HAP-1 (cell line): ENCODE measurements around the gene ETS2.
"Not testable (repeated sequence)": the region's sequence is repeated elsewhere in the genome, so short reads cannot be mapped to it uniquely, and the experiment has no call there.

Source experiments
- DNase-seq, 2 experiments: peaks; one replicate each; pipeline ENCODE4 v3.0.0-alpha.2; 2016 to 2020; ENCODE audit warnings: low spot score in 2 of 2
- H3K27me3 ChIP-seq: fragments of 250-450 bp; sonication (Bioruptor Pico); 2 replicates; pipeline ENCODE4 v1.5.1; 2020; ENCODE audit warnings: low read depth, mild to moderate bottlenecking, moderate library complexity
- H3K36me3 ChIP-seq: fragments of 250-450 bp; sonication (Bioruptor Pico); replicated peaks from 2 replicates; pipeline ENCODE4 v1.5.1; 2020; ENCODE audit warnings: mild to moderate bottlenecking
- H3K4me1 ChIP-seq: fragments of 250-450 bp; sonication (Bioruptor Pico); 2 replicates; pipeline ENCODE4 v1.5.1; 2020; ENCODE audit warnings: mild to moderate bottlenecking
- H3K4me3 ChIP-seq: fragments of 250-450 bp; sonication (Bioruptor Pico); 2 replicates; pipeline ENCODE4 v1.5.1; 2020; ENCODE audit warnings: mild to moderate bottlenecking, moderate library complexity
- H3K9me3 ChIP-seq: fragments of 250-450 bp; sonication (Bioruptor Pico); 2 replicates; pipeline ENCODE4 v1.5.1; 2020; ENCODE audit warnings: mild to moderate bottlenecking, moderate library complexity
- in situ Hi-C: fragments of 300-500 bp; cut with MboI; formaldehyde crosslinking; loops from 3 replicates; pipeline ENCODE4 v1.14.3; 2020; ENCODE audit warnings: low sequenced_read_pairs, inconsistent platforms, mixed read lengths

The ETS2 gene

DNA sequence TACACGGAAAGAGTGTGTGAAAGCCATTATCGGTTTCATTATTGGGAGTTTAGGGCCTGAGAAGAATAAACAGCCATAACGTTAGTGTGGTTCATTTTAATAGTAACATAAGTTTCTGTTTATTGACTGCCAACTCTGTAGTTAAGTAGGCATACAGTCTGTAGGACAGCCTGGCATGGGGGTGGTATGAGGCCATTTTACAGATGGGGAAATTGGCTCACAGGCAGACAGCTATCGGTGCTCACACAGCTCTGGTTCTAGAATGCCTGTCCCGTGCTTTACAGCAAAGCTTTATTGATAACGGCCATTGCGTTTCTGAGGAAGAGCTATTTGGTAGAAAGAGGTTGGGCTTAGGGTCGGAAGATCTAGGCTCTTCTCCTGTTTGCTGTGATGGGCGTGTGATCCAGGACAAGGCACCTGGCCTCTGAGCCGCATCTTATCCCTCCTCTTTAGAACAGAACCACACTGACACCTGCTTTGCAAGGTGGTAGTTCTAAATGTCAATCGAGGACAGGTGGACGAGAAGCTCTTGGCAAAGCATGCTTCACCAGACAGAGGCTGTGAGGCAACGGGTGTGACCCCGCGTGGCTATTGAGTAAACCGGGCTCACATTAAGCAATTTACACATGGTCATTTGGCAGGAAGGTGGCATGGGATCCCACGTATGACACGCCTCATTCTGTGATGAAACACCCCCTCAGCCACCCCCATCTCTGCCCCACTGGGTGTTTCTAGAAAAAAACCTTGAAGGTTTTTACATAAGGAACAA, 14.9 kb downstream of the ETS2 start:
- H3K36me3 ChIP-seq = peaks cover 88% of the 10 kb centered on the region
- no peaks in the 10 kb centered on the region for H3K27me3 ChIP-seq
- H3K4me3 ChIP-seq = no peak overlapping the region
- in situ Hi-C loops = loop anchor here (25.0 kb wide), 1 partner anchor 567 kb away; a partner anchor contains a TSS
- no peaks in the 10 kb centered on the region for H3K9me3 ChIP-seq
- H3K4me1 ChIP-seq = no peaks in the 10 kb centered on the region
- DNase-seq = no peak

DNA sequence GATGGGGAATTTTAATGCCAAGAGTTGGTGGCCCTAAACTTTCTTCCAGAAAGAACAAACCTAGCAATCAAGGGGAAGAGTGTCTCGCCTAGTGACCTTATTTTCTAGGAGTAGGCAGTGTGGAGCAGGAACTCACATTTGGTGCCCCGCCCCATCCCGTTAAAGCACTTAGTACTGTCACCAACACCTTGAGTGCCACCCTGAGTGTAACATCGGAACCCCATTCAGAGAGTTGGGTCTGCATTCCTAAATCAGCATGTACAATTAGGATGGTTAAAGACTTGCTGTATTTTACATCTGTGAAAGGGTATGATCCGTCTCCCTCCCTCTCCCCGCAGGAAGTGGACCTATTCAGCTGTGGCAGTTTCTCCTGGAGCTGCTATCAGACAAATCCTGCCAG, 15.5 kb downstream of the ETS2 start:
- peaks cover 85% of the 10 kb centered on the region for H3K36me3 ChIP-seq
- DNase-seq = no peak
- no peak overlapping the region for H3K4me3 ChIP-seq
- in situ Hi-C loops = loop anchor here (25.0 kb wide), 1 partner anchor 566 kb away; a partner anchor contains a TSS
- no peaks in the 10 kb centered on the region for H3K27me3 ChIP-seq
- H3K4me1 ChIP-seq = no peaks in the 10 kb centered on the region
- H3K9me3 ChIP-seq = no peaks in the 10 kb centered on the region

DNA sequence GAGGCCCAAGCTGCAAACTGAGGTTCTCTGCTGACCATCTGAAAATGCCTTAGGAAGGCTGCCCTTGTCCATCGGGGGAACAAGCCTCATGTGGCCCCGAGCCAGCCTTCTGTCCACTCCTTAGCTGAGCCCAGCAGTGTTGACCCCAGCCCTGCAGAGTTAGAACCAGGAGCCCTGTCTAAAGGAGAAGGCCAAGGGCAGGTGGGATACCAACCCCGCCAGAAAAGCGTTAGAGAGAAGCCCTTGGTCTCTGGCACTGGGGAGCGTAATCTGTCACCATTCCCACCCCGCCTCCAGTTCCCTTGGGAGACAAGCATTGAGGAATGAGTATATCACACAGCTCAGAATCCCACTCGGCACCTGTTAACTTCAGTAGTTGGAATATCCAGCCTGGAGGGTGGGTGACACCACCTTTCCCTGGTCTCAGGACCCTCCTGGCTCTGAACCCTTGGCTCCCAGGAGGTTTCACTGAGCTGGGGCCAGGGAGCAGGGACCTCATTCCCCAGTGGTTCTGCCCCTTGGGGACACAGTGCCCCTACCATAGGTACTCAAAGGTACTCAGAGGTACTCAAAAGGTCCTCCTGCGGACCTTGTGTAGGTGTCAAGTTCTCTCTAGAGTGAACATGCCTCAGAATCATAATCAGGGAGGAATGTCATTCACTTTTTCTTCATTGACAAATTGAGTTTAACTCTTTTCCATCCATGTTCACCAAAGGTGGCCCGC, 16.4 kb downstream of the ETS2 start:
- Histone ChIP-seq H3K36me3 (peaks cover 77% of the 10 kb centered on the region), H3K9me3 (no peaks in the 10 kb centered on the region), H3K4me3 (no peak overlapping the region), H3K4me1 (no peaks in the 10 kb centered on the region), H3K27me3 (no peaks in the 10 kb centered on the region)
- in situ Hi-C loops = loop anchor here (25.0 kb wide), 1 partner anchor 565 kb away; a partner anchor contains a TSS
- DNase-seq = no peak

DNA sequence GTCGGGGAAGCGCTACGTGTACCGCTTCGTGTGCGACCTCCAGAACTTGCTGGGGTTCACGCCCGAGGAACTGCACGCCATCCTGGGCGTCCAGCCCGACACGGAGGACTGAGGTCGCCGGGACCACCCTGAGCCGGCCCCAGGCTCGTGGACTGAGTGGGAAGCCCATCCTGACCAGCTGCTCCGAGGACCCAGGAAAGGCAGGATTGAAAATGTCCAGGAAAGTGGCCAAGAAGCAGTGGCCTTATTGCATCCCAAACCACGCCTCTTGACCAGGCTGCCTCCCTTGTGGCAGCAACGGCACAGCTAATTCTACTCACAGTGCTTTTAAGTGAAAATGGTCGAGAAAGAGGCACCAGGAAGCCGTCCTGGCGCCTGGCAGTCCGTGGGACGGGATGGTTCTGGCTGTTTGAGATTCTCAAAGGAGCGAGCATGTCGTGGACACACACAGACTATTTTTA, 17.1 kb downstream of the ETS2 start:
- Histone ChIP-seq H3K27me3 (no peaks in the 10 kb centered on the region), H3K9me3 (no peaks in the 10 kb centered on the region), H3K4me3 (no peak overlapping the region), H3K36me3 (peaks cover 70% of the 10 kb centered on the region), H3K4me1 (no peaks in the 10 kb centered on the region)
- in situ Hi-C loops = loop anchor here (25.0 kb wide), 1 partner anchor 564 kb away; a partner anchor contains a TSS
- DNase-seq = no peak

DNA sequence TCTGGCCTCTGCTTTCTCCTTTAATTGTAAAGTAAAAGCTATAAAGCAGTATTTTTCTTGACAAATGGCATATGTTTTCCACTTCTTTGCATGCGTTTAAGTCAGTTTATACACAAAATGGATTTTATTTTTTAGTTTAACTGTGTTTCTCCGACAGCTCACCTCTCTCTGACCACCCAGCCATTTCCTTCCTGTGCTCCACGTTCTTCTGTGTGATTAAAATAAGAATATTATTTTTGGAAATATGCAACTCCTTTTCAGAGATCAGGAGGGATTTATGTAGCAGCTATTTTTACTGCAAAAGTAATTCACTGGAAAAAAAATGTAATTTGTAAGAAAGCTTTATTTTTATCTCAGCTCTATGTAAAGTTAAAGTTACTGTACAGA, 18.0 kb downstream of the ETS2 start:
- Histone ChIP-seq H3K4me3 (no peak overlapping the region), H3K4me1 (no peaks in the 10 kb centered on the region), H3K27me3 (no peaks in the 10 kb centered on the region), H3K36me3 (peaks cover 61% of the 10 kb centered on the region), H3K9me3 (no peaks in the 10 kb centered on the region)
- DNase-seq = no peak
- in situ Hi-C loops = loop anchor here (25.0 kb wide), 1 partner anchor 564 kb away; a partner anchor contains a TSS

DNA sequence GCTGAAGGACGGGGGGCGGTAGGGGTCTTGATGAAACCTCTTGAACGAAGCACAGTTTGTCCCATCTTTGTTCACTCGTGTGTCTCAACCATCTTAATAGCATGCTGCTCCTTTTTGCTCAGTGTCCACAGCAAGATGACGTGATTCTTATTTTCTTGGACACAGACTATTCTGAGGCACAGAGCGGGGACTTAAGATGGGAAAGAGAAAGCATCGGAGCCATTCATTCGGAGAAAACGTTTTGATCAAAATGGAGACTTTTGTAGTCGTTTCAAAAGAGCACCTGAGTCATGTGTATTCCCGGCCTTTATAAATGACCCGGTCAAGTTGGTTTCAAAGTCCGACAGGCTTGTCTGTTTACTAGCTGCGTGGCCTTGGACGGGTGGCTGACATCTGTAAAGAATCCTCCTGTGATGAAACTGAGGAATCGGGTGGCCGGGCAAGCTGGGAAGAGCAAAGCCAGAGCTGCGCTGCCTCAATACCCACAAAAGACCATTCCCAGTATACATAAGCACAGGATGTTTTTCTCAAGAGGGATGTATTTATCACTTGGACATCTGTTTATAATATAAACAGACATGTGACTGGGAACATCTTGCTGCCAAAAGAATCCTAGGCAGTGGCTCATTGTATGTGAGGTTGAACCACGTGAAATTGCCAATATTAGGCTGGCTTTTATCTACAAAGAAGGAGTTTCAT, 18.5 kb downstream of the ETS2 start:
- no peaks in the 10 kb centered on the region for H3K9me3 ChIP-seq
- H3K4me1 ChIP-seq = no peaks in the 10 kb centered on the region
- H3K4me3 ChIP-seq = no peak overlapping the region
- no peak for DNase-seq
- in situ Hi-C loops = loop anchor here (25.0 kb wide), 1 partner anchor 563 kb away; a partner anchor contains a TSS
- peaks cover 55% of the 10 kb centered on the region for H3K36me3 ChIP-seq
- no peaks in the 10 kb centered on the region for H3K27me3 ChIP-seq

DNA sequence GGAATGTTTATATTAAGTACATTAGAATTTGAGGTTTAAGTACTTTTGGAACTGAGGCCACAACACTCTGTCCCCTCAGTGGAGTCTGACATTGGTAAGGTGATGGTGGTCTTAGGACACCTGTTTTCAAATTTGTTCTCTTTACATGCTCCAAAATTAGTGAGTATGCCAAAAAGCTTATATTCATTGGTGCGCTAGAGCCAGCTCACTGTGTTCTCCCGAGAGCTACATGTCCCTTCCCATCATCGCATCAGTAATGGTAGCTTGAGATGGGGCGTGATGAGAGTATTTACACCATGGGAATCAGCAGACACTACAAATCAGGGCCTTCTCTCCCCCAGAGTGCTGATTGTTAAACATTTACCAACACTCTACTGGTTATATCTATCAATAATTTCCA, 19.5 kb downstream of the ETS2 start:
- Histone ChIP-seq H3K36me3 (peaks cover 45% of the 10 kb centered on the region), H3K27me3 (no peaks in the 10 kb centered on the region), H3K4me1 (no peaks in the 10 kb centered on the region), H3K4me3 (no peak overlapping the region), H3K9me3 (no peaks in the 10 kb centered on the region)
- no peak for DNase-seq
- in situ Hi-C loops = no loop called here

DNA sequence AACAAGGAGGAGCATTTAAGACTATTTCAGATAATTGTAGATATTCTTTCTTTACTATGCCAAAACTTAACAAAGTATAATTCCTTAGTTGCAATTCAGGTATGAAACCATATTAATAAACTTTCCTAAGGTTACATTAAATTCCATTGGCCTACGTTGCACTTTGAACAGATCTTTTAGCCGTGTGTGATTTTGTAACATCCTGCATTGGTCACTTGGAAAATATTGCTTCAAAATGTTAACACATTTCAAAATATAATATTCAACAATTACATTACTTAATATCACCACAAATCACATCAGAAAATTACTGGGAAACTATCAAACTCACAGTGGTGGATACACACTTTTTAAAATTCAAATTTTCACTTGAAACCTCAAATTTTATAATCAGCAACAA, 20.2 kb downstream of the ETS2 start:
- no peak for DNase-seq
- Histone ChIP-seq H3K9me3 (no peaks in the 10 kb centered on the region), H3K27me3 (no peaks in the 10 kb centered on the region), H3K4me3 (no peak overlapping the region), H3K36me3 (peaks cover 39% of the 10 kb centered on the region), H3K4me1 (no peaks in the 10 kb centered on the region)
- in situ Hi-C loops = no loop called here

DNA sequence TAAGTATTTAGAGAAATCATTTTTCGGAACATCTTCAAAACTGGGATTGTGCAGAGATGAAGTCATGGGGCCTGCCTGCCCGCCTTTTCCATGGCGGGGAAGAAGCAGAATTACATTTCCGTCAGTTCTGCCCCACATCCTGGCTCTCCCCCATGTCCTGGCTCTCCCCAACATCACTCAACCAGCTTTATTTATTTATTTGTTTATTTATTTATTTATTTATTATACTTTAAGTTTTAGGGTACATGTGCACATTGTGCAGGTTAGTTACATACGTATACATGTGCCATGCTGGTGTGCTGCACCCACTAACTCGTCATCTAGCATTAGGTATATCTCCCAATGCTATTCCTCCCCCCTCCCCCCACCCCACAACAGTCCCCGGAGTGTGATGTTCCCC, 22.4 kb downstream of the ETS2 start:
- in situ Hi-C loops, H3K4me1 ChIP-seq, H3K27me3 ChIP-seq, H3K4me3 ChIP-seq, H3K9me3 ChIP-seq, DNase-seq: not testable (repeated sequence)
- H3K36me3 ChIP-seq = peaks cover 17% of the 10 kb centered on the region

DNA sequence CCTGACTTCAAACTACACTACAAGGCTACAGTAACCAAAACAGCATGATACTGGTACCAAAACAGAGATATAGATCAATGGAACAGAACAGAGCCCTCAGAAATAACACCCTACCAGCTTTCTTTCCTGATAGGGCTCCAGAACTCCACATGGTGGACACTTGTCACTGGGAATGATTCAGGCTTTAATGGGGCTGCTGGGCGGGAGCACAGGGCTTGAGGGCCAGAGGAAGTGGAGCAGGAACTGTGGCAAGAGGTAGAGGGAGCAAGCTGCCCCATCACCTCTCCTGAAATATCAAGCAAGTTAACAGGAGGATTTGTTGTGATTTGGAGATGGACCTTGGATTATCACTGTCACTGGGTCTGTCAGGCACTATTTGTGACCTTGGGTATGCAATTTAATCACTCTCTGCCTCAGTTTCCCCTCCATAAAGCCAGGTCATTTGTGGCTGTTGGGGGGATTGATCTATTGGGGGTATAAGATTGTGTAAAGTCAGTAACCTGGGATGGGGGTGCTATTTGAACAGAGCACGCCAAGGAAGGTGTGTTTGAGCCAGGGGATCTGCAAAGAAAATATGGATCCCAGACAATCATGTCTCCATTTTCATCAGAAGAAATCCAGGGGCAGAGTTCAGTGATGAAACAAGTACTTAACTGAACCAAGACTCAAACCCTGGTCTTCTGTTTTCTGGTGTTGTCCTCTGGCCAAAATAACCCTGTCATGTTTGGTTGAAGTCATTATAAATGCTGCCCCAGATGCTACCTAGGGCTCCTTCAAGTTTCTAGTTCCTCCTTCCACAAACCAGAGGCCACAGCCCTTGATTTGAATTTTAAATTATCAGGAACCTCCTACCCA, 25.2 kb downstream of the ETS2 start:
- H3K36me3 ChIP-seq = no peaks in the 10 kb centered on the region
- no peak for DNase-seq
- H3K9me3 ChIP-seq = no peaks in the 10 kb centered on the region
- no peaks in the 10 kb centered on the region for H3K27me3 ChIP-seq
- no peak overlapping the region for H3K4me3 ChIP-seq
- no peaks in the 10 kb centered on the region for H3K4me1 ChIP-seq
- in situ Hi-C loops = no loop called here

DNA sequence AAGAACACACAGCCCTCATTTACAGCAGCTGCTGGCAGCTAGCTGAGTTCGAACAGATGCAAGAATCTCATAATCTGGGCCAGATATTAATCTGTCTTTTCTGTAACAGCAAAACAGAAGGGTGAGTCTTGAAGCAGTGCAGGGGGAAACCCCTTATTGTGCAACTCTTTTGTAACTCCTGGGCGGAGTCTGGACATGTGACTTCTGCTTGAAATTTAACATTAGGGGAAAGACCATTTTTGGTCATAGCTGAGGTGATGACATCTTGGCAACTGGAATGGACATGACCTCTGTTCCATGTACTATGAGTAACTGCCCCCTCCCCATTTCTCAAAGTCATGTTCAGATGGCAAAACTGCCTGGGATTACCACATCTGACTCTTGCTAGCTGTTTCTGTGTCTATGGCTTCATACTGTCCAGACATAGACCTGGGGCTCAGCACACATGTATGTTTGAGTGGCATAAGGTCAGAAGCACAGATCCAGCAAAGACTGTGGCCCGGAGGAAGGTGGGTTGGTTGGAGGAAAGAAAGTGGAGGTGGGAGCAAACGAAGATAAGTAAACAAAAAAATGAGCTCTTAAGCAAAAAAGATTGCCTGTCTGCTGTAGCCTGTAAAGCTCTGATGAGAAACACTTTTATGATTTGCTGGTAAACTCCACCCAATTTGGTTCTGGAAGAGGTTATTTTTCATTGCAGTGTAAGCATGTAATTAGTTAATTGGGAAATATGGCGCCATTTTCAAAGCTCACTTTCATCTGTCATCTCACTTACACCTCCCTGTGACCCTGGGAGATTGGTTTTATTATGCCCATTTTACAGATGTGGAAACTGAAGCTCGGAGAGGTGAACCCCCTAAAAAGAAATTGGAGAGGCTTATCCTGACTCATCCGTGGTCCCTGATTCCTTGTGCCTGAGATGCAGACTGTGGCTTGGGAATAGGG, 26.1 kb downstream of the ETS2 start:
- Histone ChIP-seq H3K9me3 (no peaks in the 10 kb centered on the region), H3K27me3 (no peaks in the 10 kb centered on the region), H3K36me3 (no peaks in the 10 kb centered on the region), H3K4me1 (no peaks in the 10 kb centered on the region), H3K4me3 (no peak overlapping the region)
- no peak for DNase-seq
- in situ Hi-C loops = no loop called here

DNA sequence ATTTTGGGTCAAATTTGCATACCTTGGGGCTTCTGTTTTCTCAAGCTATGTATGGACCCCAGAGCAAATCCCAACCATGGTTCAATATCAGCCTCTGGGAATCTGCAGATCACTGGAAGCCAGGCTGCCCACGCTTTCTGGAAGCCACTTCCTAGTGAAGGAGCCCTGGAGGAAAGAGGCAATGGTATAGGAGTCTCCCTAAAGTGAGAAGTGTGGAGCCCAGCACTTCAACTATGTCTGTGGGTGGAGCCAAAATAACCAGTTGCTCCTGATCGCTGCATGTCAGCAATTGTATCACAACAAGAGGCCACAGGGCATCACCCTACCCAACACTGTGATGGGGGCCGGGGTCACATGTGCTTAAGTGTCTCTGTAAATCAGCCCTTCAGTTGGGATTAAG, 26.9 kb downstream of the ETS2 start:
- H3K4me1 ChIP-seq = no peaks in the 10 kb centered on the region
- in situ Hi-C loops = no loop called here
- no peaks in the 10 kb centered on the region for H3K36me3 ChIP-seq
- no peak for DNase-seq
- H3K27me3 ChIP-seq = no peaks in the 10 kb centered on the region
- H3K4me3 ChIP-seq = no peak overlapping the region
- H3K9me3 ChIP-seq = no peaks in the 10 kb centered on the region
